Stimulated activated CD8-positive, alpha-beta memory T cell treated with anti-CD3 and anti-CD28 coated beads, Interleukin-7, amount 100 ng/mL, for 48 hours (primary cell): Measurements from ENCODE around the gene TEKT3.

Source experiments
- DNase-seq, 2 donors: peaks; one replicate each; pipeline ENCODE4 v3.0.0-alpha.2; 2020; ENCODE audit warnings: low read depth in 1 of 2; ENCODE audit errors: extremely low read depth in 1 of 2

TEKT3 gene

GRCh38 chr17:15298176-15298575 lies 43.2 kb downstream of the TEKT3 start:
- DNase-seq, result no peak

GRCh38 chr17:15293558-15293957 lies 47.8 kb downstream of the TEKT3 start:
- DNase-seq, result no peak

DNA sequence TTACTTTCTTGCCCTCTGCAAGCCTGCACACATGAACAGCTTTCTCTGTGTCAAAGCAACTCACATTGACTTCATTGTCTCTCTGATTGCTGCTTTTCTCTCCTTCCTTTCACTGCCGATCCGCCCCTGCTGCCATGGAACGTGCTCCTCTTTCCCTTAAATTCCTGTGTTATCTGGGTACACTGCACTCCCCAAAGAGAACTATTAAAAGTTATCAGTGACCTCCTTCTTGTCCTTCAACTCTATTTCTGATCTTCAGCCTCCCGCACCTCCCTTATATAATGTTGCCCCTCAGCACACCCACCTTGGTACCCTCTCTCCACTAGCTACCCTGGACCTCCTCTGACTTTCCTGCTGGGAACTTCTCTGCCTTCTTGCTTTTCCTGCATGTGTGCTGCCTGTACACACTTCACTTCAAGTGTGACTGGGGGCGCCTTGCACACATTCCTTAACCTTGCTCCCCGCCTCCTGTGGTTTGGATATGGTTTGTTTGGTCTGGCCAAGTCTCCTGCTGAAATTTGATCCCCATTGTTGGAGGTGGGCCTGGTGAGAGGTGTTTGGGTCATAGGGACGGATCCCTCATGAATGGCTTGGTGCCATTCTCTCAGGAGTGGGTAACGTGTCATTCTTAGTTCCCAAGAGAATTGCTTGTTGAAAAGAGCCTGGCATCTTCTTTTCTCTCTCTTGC lies 49.6 kb downstream of the TEKT3 start:
- no peak for DNase-seq

GRCh38 chr17:15290605-15291004 lies 50.8 kb downstream of the TEKT3 start:
- DNase-seq, result no peak

GRCh38 chr17:15289285-15290183 lies 51.9 kb downstream of the TEKT3 start:
- DNase-seq, result no peak

DNA sequence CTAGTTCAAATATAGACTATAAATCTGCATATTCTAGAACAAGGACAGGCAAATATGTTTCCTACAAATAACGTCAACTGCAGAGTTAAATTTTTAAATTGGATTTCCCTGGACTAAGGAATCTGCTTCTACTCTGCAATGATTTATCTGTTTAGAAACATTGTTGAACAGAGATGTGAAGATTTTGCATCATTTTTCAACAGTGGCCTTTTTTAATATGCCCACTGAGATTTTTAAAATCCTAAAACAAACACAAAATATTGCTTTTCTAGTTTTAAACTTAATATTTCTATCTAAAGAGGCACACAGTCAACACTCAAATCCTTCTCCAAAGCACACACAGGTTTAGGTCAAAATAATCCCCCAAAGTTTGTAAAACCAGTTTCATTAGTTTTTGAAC lies 52.5 kb downstream of the TEKT3 start:
- no peak for DNase-seq

DNA sequence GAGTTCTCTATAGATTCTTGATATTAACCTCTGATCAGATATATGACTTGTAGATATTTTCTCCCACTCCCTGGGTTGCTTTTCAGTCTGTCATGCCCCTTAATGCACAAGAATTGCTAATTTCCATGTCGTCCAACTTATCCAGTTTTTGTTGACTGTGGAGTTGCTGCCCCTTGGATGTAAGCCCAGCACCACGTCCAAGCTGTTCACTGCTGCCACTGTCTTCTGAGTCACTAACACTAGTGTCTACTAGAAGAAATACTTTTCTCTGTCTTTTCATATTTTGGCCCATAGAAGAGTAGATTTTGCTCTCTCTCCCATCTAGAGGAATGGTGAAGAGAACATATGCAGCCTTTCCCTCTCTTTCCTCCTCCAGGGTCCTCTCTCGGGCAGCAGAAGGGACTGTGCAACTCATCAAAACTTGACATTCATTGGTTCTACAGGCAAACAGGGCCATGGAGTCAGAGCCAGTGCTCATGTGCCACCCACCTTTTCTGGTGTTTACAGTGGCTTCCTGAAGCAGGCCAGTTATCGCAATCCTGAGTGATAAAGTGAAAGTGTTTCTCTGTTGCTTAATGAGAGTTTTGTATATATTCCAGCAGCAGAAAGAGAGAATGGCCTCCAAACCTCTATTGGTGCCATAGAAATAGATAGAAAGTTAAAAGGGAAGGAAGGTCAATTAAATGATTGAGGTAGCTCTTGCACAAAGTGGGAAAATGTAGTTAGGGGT lies 53.7 kb downstream of the TEKT3 start:
- DNase-seq, result no peak

DNA sequence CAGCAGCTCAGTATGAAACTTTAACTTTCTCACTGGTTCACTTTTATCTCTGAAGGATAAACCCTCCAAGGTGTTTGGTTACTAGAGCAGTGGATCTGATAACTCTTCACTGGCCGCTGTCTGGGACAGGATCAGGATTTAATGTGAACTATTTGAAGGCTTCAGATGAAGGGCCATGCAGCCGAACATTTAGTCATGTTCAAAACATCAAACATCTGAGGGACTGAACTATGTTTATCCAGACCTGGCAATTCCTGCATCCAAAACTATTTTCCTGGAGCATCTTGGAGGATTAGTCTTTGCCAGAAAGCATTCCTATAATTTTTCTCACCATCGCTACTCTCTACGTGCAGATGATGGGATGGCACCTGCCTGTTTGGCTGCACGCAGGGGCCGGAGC lies 55.9 kb downstream of the TEKT3 start:
- DNase-seq, result no peak

GRCh38 chr17:15284537-15284936 lies 56.9 kb downstream of the TEKT3 start:
- no peak for DNase-seq

- DNase-seq, result no peak
Measured at GRCh38 chr17:15284107-15284506, 57.3 kb downstream of the TEKT3 start.

DNA sequence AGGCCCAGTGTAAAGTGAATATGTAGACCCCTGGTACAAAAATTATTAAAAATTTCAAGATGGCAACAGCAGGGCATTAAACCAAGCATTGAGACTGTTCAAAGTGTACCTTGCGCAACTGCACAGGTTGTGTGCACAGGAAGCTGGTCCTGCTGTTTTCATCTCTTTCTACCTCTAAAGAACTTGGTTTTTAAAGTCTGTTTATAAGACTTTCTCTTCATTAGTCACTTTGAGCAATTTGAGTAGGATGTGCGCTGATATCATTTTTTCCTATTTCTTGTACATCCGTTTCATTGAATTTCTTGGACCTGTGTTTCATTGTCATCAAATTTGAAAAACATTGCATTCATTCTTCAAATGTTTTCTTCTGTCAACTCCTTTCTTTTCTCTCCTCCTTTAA lies 59.5 kb downstream of the TEKT3 start:
- no peak for DNase-seq

DNA sequence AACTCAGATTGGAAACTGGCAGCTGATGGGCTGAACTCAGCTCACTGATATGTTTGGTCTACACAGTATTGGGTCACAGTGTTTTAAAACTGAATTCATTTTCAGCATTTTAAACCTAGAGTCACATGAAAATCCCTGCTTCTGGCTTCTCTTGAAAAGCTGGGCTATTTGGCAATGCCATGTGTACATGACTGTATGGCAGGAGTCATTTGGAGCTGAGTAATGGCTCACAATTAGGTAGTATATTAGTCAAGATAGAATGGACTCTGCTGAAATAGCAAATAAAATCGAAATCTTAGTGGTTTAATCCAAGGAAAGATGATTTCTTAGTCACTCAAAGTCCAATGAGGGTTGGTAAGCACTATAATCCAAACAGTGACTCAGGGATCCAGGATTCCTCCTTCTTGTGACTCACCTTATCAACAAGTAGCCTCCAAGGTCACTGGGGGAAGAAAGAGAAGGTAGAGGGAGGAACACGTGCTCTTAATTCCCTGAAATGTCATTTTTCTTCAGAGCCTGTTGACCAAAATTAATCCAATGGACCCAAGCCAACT lies 62.4 kb downstream of the TEKT3 start:
- no peak for DNase-seq

DNA sequence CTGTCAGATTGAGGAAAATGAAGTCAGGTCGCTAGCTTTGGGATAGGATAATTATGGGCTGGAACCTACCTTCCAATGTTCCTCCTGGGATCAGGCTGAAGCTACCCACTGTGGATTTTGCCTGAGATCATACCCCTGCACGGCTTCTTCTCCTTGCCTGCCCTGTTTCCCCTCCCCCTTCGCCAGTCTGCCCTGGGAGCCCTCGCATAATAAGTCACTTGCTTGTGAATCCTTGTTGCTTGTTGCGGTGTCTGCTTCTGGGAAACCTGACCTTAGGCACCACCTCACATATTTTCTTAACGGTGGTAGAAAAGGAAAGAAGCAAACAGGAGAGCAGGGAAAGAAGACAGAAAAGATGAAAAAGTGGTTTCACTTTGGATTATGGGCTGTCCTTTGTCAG lies 63.0 kb downstream of the TEKT3 start:
- no peak for DNase-seq

GRCh38 chr17:15274017-15274416 lies 67.4 kb downstream of the TEKT3 start:
- no peak for DNase-seq

- DNase-seq, result no peak
Measured at GRCh38 chr17:15273141-15273793, 68.1 kb downstream of the TEKT3 start.

GRCh38 chr17:15271741-15272140 lies 69.7 kb downstream of the TEKT3 start:
- no peak for DNase-seq

- DNase-seq, result no peak
Measured at GRCh38 chr17:15270628-15271381, 70.6 kb downstream of the TEKT3 start.

- no peak for DNase-seq
Measured at GRCh38 chr17:15269780-15270089, 71.7 kb downstream of the TEKT3 start.

- DNase-seq, result no peak
Measured at GRCh38 chr17:15269087-15269779, 72.2 kb downstream of the TEKT3 start.

DNA sequence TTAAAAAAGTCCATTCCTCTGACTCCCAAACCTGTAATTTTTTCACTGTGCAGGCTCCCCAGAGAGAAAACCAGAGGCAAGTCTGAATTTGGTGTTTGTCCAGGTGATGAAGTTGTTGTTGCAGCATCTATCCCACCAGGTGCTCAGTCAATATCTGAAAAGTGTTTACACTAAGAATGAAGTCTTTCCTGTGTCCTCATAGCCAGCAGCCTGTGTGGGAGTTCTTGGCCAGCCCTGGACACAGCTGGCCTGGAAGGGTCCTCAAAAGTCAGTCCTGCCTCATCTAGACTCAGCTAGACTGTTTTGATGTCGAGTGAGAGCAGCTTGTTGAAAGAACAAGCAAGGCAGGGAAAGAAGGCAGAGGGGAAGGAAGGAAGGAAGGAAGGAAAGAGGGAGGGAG lies 72.9 kb downstream of the TEKT3 start:
- DNase-seq, result no peak
